ENCODE data around the gene ANKRD9. TPM values are rescaled to one million over a fixed set of nuclear protein-coding genes. Genes with fewer than 3 reads are reported as not detected.

Gene ANKRD9
- total RNA-seq, 1 experiment from 2014 or later, result 23.7 TPM

- no peak for ATAC-seq
- POLR2A ChIA-PET, result no interaction called here
Observed at GRCh38 chr14:102557434-102558226, 48.1 kb upstream of the ANKRD9 start.

DNA sequence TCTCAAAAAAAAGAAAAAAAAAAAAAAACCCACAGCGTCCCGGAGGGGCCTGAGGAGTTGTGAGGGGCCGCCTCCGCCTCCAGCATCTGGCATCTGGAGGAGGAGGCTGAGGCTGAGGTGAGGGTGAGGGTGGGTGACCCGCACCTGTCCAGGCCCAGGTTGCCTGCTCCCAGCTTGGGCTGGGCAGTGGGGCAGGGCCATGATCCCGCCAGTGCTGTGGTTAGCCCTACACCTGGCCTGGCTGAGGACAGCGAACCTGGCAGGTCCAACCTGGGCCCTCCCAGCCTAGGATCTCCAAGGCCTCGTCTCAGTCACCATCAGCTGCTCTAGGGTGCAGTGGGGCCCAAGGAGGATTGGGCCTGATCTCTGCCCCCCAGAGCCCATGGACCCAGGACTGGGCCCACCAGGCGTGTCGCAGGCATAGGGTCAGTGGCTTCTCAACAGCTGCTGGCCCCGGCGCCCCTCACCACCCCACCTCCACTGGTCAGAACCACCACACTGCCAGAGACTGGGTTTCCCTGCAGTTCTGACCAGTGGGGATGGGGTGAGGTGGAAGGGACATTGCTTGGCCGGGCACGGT lies 46.6 kb upstream of the ANKRD9 start:
- no peak for DNase-seq (ENCODE audit: low read depth, low spot score)
- H3K9me3 ChIP-seq (ENCODE audit: control insufficient read depth, insufficient read depth, low read depth, low read length), result no peaks in the 10 kb centered on the region
- peaks cover 11% of the 10 kb centered on the region for H3K4me1 ChIP-seq (ENCODE audit: control insufficient read depth, insufficient read depth, low read length)
- no peak overlapping the region for H3K4me3 ChIP-seq (ENCODE audit: low read depth in 2 of 2, low read length in 2 of 2)
- in situ Hi-C loops (cut with HindIII; ENCODE audit: low pct_unique_long_range_greater_than_20kb, low sequenced_read_pairs), result no loop called here
- POLR2A ChIA-PET, result no interaction called here
- no peak for ATAC-seq
- intact Hi-C loops (cut with micrococcal nuclease; ENCODE audit: unreplicated experiment), result no loop called here
- TF ChIP-seq TCF7L2 (IDR thresholded peaks at IDR 0.05; ENCODE audit: low read depth, low read length) (no peak), SIN3A (IDR thresholded peaks at IDR 0.05; ENCODE audit: borderline replicate concordance, insufficient read depth, low read depth, low read length) (no peak), POLR2AphosphoS5 (IDR thresholded peaks at IDR 0.05; ENCODE audit: low read depth, low read length) (no peak)
- TF ChIP-seq, protein P1, sequence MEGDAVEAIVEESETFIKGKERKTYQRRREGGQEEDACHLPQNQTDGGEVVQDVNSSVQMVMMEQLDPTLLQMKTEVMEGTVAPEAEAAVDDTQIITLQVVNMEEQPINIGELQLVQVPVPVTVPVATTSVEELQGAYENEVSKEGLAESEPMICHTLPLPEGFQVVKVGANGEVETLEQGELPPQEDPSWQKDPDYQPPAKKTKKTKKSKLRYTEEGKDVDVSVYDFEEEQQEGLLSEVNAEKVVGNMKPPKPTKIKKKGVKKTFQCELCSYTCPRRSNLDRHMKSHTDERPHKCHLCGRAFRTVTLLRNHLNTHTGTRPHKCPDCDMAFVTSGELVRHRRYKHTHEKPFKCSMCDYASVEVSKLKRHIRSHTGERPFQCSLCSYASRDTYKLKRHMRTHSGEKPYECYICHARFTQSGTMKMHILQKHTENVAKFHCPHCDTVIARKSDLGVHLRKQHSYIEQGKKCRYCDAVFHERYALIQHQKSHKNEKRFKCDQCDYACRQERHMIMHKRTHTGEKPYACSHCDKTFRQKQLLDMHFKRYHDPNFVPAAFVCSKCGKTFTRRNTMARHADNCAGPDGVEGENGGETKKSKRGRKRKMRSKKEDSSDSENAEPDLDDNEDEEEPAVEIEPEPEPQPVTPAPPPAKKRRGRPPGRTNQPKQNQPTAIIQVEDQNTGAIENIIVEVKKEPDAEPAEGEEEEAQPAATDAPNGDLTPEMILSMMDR (IDR thresholded peaks at IDR 0.05), result no peak
- TF ChIP-seq, protein P2, sequence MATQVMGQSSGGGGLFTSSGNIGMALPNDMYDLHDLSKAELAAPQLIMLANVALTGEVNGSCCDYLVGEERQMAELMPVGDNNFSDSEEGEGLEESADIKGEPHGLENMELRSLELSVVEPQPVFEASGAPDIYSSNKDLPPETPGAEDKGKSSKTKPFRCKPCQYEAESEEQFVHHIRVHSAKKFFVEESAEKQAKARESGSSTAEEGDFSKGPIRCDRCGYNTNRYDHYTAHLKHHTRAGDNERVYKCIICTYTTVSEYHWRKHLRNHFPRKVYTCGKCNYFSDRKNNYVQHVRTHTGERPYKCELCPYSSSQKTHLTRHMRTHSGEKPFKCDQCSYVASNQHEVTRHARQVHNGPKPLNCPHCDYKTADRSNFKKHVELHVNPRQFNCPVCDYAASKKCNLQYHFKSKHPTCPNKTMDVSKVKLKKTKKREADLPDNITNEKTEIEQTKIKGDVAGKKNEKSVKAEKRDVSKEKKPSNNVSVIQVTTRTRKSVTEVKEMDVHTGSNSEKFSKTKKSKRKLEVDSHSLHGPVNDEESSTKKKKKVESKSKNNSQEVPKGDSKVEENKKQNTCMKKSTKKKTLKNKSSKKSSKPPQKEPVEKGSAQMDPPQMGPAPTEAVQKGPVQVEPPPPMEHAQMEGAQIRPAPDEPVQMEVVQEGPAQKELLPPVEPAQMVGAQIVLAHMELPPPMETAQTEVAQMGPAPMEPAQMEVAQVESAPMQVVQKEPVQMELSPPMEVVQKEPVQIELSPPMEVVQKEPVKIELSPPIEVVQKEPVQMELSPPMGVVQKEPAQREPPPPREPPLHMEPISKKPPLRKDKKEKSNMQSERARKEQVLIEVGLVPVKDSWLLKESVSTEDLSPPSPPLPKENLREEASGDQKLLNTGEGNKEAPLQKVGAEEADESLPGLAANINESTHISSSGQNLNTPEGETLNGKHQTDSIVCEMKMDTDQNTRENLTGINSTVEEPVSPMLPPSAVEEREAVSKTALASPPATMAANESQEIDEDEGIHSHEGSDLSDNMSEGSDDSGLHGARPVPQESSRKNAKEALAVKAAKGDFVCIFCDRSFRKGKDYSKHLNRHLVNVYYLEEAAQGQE (IDR thresholded peaks at IDR 0.05; ENCODE audit: insufficient read depth in 1 of 2, low read depth in 2 of 2, low read length in 1 of 2), result no peak
- no peak overlapping the region for H3K27ac ChIP-seq (ENCODE audit: low read length)
- H3K27me3 ChIP-seq (ENCODE audit: control insufficient read depth, insufficient read depth, low read length), result no peaks in the 10 kb centered on the region
- CTCF ChIA-PET, result no interaction called here
- no TSS peak for BruUV-seq (replicated peaks)
- no peaks in the 10 kb centered on the region for H3K36me3 ChIP-seq (ENCODE audit: control insufficient read depth, insufficient read depth, low read length)

More at GRCh38 chr14:102557434-102558226, 48.1 kb upstream of the ANKRD9 start:
- Histone ChIP-seq H3K4me1 (ENCODE audit: control insufficient read depth, insufficient read depth, low read length) (0 out of 2 replicates have a peak, but pooled peaks cover 4% of the 10 kb centered on the region), H3K36me3 (ENCODE audit: control insufficient read depth, insufficient read depth, low read length) (no peaks in the 10 kb centered on the region), H3K9me3 (ENCODE audit: control insufficient read depth, insufficient read depth, low read depth, low read length) (no peaks in the 10 kb centered on the region), H3K27me3 (ENCODE audit: control insufficient read depth, insufficient read depth, low read length) (no peaks in the 10 kb centered on the region), H3K27ac (ENCODE audit: low read length) (no peak overlapping the region), H3K4me3 (ENCODE audit: low read depth in 2 of 2, low read length in 2 of 2) (no peak overlapping the region)
- DNase-seq (ENCODE audit: low read depth, low spot score), result no peak
- BruUV-seq (replicated peaks), result no TSS peak
- CTCF ChIA-PET, result interaction anchor here (0.6 kb wide), 1 partner anchor 35 kb away, joined by 6 read pairs; no protein-coding TSS in a partner anchor
- intact Hi-C loops (cut with micrococcal nuclease; ENCODE audit: unreplicated experiment) (no loop called here), in situ Hi-C loops (cut with HindIII; ENCODE audit: low pct_unique_long_range_greater_than_20kb, low sequenced_read_pairs) (no loop called here)
- TF ChIP-seq TCF7L2 (IDR thresholded peaks at IDR 0.05; ENCODE audit: low read depth, low read length), result no peak
- no peak for TF ChIP-seq POLR2AphosphoS5 (IDR thresholded peaks at IDR 0.05; ENCODE audit: low read depth, low read length)
- TF ChIP-seq, protein P1 (IDR thresholded peaks at IDR 0.05), result no peak
- TF ChIP-seq SIN3A (IDR thresholded peaks at IDR 0.05; ENCODE audit: borderline replicate concordance, insufficient read depth, low read depth, low read length), result no peak
- TF ChIP-seq, protein P2 (IDR thresholded peaks at IDR 0.05; ENCODE audit: insufficient read depth in 1 of 2, low read depth in 2 of 2, low read length in 1 of 2), result no peak
